HepG2 (cell line): Measurements from ENCODE around the gene CLASP1. TPM values are rescaled to one million over a fixed set of nuclear protein-coding genes. Genes with fewer than 3 reads are reported as not detected.

ENCODE experiments used
- MIER3 ChIP-seq: IDR thresholded peaks from 2 replicates; pipeline ENCODE4 v1.6.1; 2016; ENCODE audit warnings: missing compliant biosample characterization, borderline replicate concordance
- SNAPC2 ChIP-seq: sonication (generic); formaldehyde crosslinking; IDR thresholded peaks from 2 replicates; pipeline ENCODE4 v1.8.1; 2022; ENCODE audit warnings: mild to moderate bottlenecking, missing genetic modification reagents
- TCF12 ChIP-seq, 2 experiments: fragments of 450-650 bp in 1 of 2; sonication (generic) in 1 of 2; formaldehyde crosslinking in 1 of 2; IDR thresholded peaks; 2 replicates each; pipeline versions ENCODE4 v1.6.1 to v1.8.0; 2017 to 2022; ENCODE audit warnings: antibody characterized with exemption in 1 of 2, mild to moderate bottlenecking in 1 of 2, missing genetic modification reagents in 1 of 2, moderate library complexity in 1 of 2
- TRAFD1 ChIP-seq: sonication (generic); formaldehyde crosslinking; IDR thresholded peaks from 2 replicates; pipeline ENCODE4 v1.5.1; 2020; ENCODE audit warnings: missing genetic modification reagents, mild to moderate bottlenecking, borderline replicate concordance
- ZNF468 ChIP-seq: sonication (generic); formaldehyde crosslinking; IDR thresholded peaks from 2 replicates; pipeline ENCODE4 v1.8.0; 2022; ENCODE audit warnings: mild to moderate bottlenecking, moderate library complexity, missing genetic modification reagents
- polyA plus RNA-seq, 8 experiments: library from polyadenylated mRNA; depleted of rRNA in 3 of 8; stranded (reverse) in 7 of 8; unstranded in 1 of 8; fragments of >200 nt; fragmentation: Illumina TruSeq in 4 of 8; extraction: Trizol in 4 of 8; gene quantifications; 2 replicates each; pipeline versions ENCODE4 v1.2.1 to v1.2.3, GENCODE V29; 2011 to 2016; ENCODE audit warnings: low read depth in 4 of 8, missing spikeins in 1 of 8, mixed read lengths in 1 of 8; ENCODE audit not compliant: insufficient read depth in 1 of 8
- total RNA-seq, 5 experiments: library from RNA; depleted of rRNA; stranded (reverse); fragments of >200 nt; fragmentation: Illumina TruSeq; extraction: Trizol; gene quantifications; 2 replicates each; pipeline ENCODE4 v1.2.3, GENCODE V29; 2016; ENCODE audit warnings: low read depth in 1 of 5
- TF ChIP-seq, protein P1 (sequence below): sonication (generic); formaldehyde crosslinking; IDR thresholded peaks from 2 replicates; pipeline ENCODE4 v1.4.0; 2020; ENCODE audit warnings: missing genetic modification reagents, borderline replicate concordance

CLASP1 gene
- total and polyA plus RNA-seq, 2 of the 13 experiments (the other 11 are each of a cell fraction or from before 2014, with no cell fraction given) = 11.7 to 47.9 TPM

DNA sequence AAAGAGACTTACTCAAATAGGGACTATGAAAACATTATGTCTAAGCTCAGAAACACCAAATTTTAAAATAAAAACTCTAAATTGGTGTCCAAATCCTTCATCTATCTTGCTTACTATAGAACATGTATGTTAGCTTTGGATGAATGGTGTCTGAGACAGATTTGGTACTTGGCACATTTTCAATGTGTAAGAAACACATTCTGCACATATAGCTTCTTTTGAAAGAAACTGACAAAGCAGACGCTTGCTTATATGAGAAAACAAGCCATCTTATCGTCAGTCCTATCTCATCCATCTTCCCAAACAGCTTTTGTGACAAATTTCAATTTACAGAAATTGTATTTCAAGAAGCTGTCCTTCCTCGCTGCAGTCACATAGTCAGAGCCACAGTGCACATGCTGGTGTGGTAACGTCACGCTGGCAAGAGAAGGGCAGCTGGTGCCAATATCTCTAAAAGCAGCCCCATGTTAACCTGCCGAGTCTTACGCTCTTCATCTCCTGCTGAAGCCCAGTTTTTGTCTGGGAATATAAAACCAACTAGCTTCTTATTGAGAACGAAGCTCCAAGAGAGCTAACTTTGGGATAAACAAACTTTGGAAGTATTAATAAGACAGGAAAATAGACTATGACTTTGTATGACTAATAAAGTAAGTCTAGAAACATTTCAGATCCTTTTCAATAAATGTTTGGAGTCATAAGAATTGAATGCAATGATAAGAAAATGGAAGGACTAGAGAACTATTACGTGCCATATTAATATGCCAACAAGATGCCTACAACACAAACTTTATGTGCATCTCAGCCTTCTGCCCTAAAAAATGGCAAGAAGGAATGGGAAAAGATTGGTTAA is 289.3 kb downstream of the CLASP1 start (continued):
- TF ChIP-seq TCF12 (IDR thresholded peaks at IDR 0.05) (no peak), TCF12 (CRISPR knock-in tag; IDR thresholded peaks at IDR 0.05) (no peak), TRAFD1 (CRISPR knock-in tag) (no peak), SNAPC2 (CRISPR knock-in tag) (no peak), ZNF468 (no peak), MIER3 (CRISPR knock-in tag) (no peak)
- TF ChIP-seq, protein P1, sequence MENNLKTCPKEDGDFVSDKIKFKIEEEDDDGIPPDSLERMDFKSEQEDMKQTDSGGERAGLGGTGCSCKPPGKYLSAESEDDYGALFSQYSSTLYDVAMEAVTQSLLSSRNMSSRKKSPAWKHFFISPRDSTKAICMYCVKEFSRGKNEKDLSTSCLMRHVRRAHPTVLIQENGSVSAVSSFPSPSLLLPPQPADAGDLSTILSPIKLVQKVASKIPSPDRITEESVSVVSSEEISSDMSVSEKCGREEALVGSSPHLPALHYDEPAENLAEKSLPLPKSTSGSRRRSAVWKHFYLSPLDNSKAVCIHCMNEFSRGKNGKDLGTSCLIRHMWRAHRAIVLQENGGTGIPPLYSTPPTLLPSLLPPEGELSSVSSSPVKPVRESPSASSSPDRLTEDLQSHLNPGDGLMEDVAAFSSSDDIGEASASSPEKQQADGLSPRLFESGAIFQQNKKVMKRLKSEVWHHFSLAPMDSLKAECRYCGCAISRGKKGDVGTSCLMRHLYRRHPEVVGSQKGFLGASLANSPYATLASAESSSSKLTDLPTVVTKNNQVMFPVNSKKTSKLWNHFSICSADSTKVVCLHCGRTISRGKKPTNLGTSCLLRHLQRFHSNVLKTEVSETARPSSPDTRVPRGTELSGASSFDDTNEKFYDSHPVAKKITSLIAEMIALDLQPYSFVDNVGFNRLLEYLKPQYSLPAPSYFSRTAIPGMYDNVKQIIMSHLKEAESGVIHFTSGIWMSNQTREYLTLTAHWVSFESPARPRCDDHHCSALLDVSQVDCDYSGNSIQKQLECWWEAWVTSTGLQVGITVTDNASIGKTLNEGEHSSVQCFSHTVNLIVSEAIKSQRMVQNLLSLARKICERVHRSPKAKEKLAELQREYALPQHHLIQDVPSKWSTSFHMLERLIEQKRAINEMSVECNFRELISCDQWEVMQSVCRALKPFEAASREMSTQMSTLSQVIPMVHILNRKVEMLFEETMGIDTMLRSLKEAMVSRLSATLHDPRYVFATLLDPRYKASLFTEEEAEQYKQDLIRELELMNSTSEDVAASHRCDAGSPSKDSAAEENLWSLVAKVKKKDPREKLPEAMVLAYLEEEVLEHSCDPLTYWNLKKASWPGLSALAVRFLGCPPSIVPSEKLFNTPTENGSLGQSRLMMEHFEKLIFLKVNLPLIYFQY = no peak
